OCI-LY1 (cell line): Measurements from ENCODE around the gene GCK.
A peak's percentile ranks its signal among the peaks of the same experiment; 100 is the strongest.

Experiments
- H2AFZ ChIP-seq: fragments of 200-600 bp; sonication (generic), shearing (Covaris generic); 2 replicates; pipeline ENCODE4 v1.6.0; 2014; ENCODE audit warnings: antibody characterized with exemption, mild to moderate bottlenecking, low read length
- H3F3A ChIP-seq: fragments of 200-600 bp; sonication (generic), shearing (Covaris generic); 2 replicates; pipeline ENCODE4 v1.6.0; 2014; ENCODE audit warnings: mild to moderate bottlenecking, antibody characterized with exemption, low read length, moderate library complexity; ENCODE audit not compliant: insufficient read depth
- H3K27ac ChIP-seq: fragments of 200-600 bp; sonication (generic); 2 replicates; pipeline ENCODE4 v1.5.1; 2014; ENCODE audit warnings: low read length, mixed run types, mild to moderate bottlenecking, low read depth; ENCODE audit not compliant: poor library complexity, severe bottlenecking
- H3K27me3 ChIP-seq: fragments of 200-600 bp; sonication (generic); 2 replicates; pipeline ENCODE4 v1.6.0; 2014; ENCODE audit warnings: antibody characterized with exemption, mild to moderate bottlenecking, low read length, moderate library complexity; ENCODE audit not compliant: insufficient read depth
- H3K36me3 ChIP-seq: fragments of 200-600 bp; sonication (generic); 2 replicates; pipeline ENCODE4 v1.6.1; 2014; ENCODE audit warnings: mild to moderate bottlenecking, antibody characterized with exemption, low read length, moderate library complexity, mixed read lengths; ENCODE audit not compliant: insufficient read depth
- H3K4me1 ChIP-seq: fragments of 200-600 bp; sonication (generic); 2 replicates; pipeline ENCODE4 v1.5.1; 2014; ENCODE audit warnings: mild to moderate bottlenecking, low read length, moderate library complexity; ENCODE audit not compliant: insufficient read depth, severe bottlenecking
- H3K4me2 ChIP-seq: fragments of 200-600 bp; sonication (generic), shearing (Covaris generic); 2 replicates; pipeline ENCODE4 v1.6.1; 2014; ENCODE audit warnings: low read length
- H3K4me3 ChIP-seq: fragments of 200-600 bp; sonication (generic); 2 replicates; pipeline ENCODE4 v1.5.1; 2014; ENCODE audit warnings: low read length, low read depth, mild to moderate bottlenecking, mixed read lengths; ENCODE audit not compliant: poor library complexity, severe bottlenecking
- H3K79me2 ChIP-seq: fragments of 200-600 bp; shearing (Covaris generic); 2 replicates; pipeline ENCODE4 v1.6.1; 2016; ENCODE audit warnings: mixed run types, low read length, mixed read lengths; ENCODE audit not compliant: insufficient read depth
- H3K9ac ChIP-seq: fragments of 200-600 bp; sonication (generic), shearing (Covaris generic); 2 replicates; pipeline ENCODE4 v1.6.1; 2014; ENCODE audit warnings: mild to moderate bottlenecking, low read length, mixed read lengths
- H3K9me2 ChIP-seq: fragments of 200-600 bp; sonication (generic), shearing (Covaris generic); 2 replicates; pipeline ENCODE4 v1.6.1; 2014; ENCODE audit warnings: low read depth, mild to moderate bottlenecking, low read length, mixed read lengths
- H3K9me3 ChIP-seq: fragments of 200-600 bp; shearing (Covaris generic); 2 replicates; pipeline ENCODE4 v1.6.1; 2014; ENCODE audit warnings: low read length, mixed read lengths
- H4K20me1 ChIP-seq: fragments of 200-600 bp; sonication (generic), shearing (Covaris generic); 2 replicates; pipeline ENCODE4 v1.6.0; 2016; ENCODE audit warnings: mild to moderate bottlenecking, low read length; ENCODE audit not compliant: insufficient read depth
- EZH2 ChIP-seq: fragments of 200-600 bp; sonication (generic), shearing (Covaris generic); IDR thresholded peaks from 2 replicates; pipeline ENCODE4 v1.8.0; 2017; ENCODE audit warnings: borderline replicate concordance, mixed run types, mild to moderate bottlenecking, antibody characterized with exemption, low read length, moderate library complexity, mixed read lengths
- TF ChIP-seq, protein P1 (sequence below): fragments of 200-600 bp; sonication (generic), shearing (Covaris generic); IDR thresholded peaks from 2 replicates; pipeline ENCODE4 v1.5.1; 2017; ENCODE audit warnings: mild to moderate bottlenecking, antibody characterized with exemption, low read length, moderate library complexity, mixed read lengths

GCK gene

GRCh38 chr7:44123190-44124003, 65.8 kb downstream of the GCK start, which contains the start of gene POLD2:
Gene POLD2, minus strand, starts transcription at chr7:44123548. Its CDS starts 1,495 bp downstream, at chr7:44122053.
- Histone ChIP-seq H3K27me3 (no peaks in the 10 kb centered on the region), H3K4me2 (peak within 1 kb of the TSS; percentile 88), H3K9ac (peak within 1 kb of the TSS; percentile 83), H4K20me1 (no peaks in the 10 kb centered on the region), H3K36me3 (peaks cover 39% of the 10 kb centered on the region), H3K27ac (peak within 1 kb of the TSS; percentile 6), H3K4me3 (peak within 1 kb of the TSS; percentile 72), H3K9me3 (no peaks in the 10 kb centered on the region), H3K79me2 (peaks cover 31% of the 10 kb centered on the region), H3F3A (peaks cover 5% of the 10 kb centered on the region; the same call in 1 of the 2 replicates), H3K4me1 (peaks cover 41% of the 10 kb centered on the region), H3K9me2 (no peaks in the 10 kb centered on the region), H2AFZ (peak within 1 kb of the TSS; percentile 71; the same call in 1 of the 2 replicates)
- no peak for TF ChIP-seq EZH2
- TF ChIP-seq, protein P1, sequence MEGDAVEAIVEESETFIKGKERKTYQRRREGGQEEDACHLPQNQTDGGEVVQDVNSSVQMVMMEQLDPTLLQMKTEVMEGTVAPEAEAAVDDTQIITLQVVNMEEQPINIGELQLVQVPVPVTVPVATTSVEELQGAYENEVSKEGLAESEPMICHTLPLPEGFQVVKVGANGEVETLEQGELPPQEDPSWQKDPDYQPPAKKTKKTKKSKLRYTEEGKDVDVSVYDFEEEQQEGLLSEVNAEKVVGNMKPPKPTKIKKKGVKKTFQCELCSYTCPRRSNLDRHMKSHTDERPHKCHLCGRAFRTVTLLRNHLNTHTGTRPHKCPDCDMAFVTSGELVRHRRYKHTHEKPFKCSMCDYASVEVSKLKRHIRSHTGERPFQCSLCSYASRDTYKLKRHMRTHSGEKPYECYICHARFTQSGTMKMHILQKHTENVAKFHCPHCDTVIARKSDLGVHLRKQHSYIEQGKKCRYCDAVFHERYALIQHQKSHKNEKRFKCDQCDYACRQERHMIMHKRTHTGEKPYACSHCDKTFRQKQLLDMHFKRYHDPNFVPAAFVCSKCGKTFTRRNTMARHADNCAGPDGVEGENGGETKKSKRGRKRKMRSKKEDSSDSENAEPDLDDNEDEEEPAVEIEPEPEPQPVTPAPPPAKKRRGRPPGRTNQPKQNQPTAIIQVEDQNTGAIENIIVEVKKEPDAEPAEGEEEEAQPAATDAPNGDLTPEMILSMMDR = no peak

GRCh38 chr7:44122529-44122928, 66.7 kb downstream of the GCK start:
- Histone ChIP-seq H3K9me3 (no peaks in the 10 kb centered on the region), H3K79me2 (peaks cover 31% of the 10 kb centered on the region), H3K27me3 (no peaks in the 10 kb centered on the region), H3K36me3 (peaks cover 47% of the 10 kb centered on the region), H3K4me1 (peaks cover 38% of the 10 kb centered on the region), H3K4me3 (peak overlapping the region; percentile 72), H3K4me2 (peak overlapping the region; percentile 88), H3K27ac (peak overlapping the region; percentile 6), H2AFZ (no peak overlapping the region), H3K9ac (peak overlapping the region; percentile 83), H3K9me2 (no peaks in the 10 kb centered on the region), H3F3A (peaks cover 5% of the 10 kb centered on the region; the same call in 1 of the 2 replicates), H4K20me1 (no peaks in the 10 kb centered on the region)
- TF ChIP-seq, protein P1 = no peak
- no peak for TF ChIP-seq EZH2

DNA sequence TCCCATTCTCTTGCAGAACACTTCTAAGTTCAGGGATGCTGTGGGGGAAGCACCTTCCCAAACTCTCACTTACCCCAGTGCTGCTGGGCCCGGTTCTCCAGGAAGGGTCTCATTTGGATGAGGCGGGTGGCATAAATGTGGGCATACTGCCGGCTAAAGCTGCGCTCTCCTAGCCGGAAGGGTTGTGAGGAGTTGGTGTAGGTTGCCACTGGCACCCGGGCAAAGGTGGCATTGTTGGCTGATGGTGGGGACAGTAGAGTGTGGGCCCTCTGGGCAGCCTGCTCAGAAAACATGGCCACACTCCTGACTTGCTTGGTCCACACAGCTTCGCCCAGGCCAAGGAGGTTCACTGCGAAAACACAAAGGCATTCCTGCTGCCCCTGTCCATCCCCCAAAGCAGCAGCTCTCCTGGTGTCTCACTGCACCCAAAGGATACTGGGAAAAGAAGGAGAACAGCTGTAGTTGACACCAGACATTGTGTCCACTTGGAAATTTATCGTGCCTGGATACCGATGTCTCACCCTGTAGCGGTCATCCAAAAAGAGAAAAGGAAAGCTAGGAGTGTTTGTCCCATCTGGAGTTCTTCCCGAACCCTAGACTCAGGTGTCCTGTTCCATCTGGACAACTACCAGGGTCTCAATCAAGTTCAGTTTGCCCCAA, 67.3 kb downstream of the GCK start:
- Histone ChIP-seq H4K20me1 (no peaks in the 10 kb centered on the region), H3K4me2 (peak overlapping the region; percentile 88), H3F3A (peaks cover 5% of the 10 kb centered on the region; the same call in 1 of the 2 replicates), H3K9me3 (no peaks in the 10 kb centered on the region), H3K27me3 (no peaks in the 10 kb centered on the region), H2AFZ (no peak overlapping the region), H3K79me2 (peaks cover 31% of the 10 kb centered on the region), H3K9ac (peak overlapping the region; percentile 83), H3K4me1 (peaks cover 34% of the 10 kb centered on the region), H3K36me3 (peaks cover 54% of the 10 kb centered on the region), H3K27ac (peak overlapping the region; percentile 6), H3K4me3 (peak overlapping the region; percentile 72), H3K9me2 (no peaks in the 10 kb centered on the region)
- no peak for TF ChIP-seq EZH2
- TF ChIP-seq, protein P1 = no peak
